HFF-Myc (cell line): ENCODE results near the gene HK2.

Experiments
- DNase-seq: peaks from one replicate; pipeline ENCODE4 v3.0.0-alpha.2; 2011; ENCODE audit warnings: low read depth; ENCODE audit errors: extremely low read depth
- H3K4me3 ChIP-seq: replicated peaks from 2 replicates; pipeline ENCODE4 v1.5.1; 2011; ENCODE audit warnings: low read depth, mild to moderate bottlenecking, control low read depth, low read length
- TF ChIP-seq, protein P1 (sequence below): IDR thresholded peaks from 2 replicates; pipeline ENCODE4 v1.5.1; 2012; ENCODE audit warnings: mild to moderate bottlenecking, low read depth, low read length, control low read depth; ENCODE audit errors: missing control alignments

The HK2 gene

DNA sequence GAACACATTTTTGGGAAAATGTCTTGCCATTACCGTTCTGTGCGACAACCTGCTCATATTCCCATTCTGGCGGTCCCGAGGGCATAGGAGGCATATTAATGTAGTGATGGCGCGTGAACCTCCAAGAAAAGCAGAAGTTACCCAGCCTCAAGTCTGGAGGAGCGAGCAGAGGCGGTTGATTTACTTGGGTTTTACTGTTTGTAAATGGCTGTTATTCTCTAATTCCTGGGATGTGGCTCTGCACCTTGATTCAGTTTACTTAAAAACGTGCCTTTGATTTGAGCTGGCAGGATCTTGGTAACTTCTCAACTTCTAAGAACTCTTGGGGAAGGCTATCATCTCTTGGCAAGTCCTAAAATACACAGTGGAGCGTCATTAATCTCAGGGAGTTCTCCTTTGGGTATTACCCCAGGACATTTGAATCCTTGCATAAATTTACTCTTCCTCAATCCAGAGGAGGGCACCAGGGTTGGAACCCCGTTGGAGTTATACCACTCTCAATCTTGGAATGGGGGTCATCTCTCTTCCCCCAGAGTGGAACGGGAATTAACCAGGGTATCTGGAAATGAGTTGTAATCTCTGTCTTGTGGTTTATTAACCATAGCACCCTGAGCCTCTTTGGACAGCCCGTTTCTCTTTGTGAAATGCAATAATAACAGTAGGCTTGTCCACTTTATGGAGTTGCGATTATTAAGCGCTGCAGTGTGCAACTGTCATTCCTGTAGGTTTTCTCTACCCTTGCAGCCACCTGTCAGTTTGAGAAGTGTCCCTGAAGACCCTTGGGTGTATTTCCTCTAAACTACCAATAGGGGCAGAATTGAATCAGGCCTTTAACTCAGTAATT, 2.1 kb downstream of the HK2 start:
- TF ChIP-seq, protein P1, sequence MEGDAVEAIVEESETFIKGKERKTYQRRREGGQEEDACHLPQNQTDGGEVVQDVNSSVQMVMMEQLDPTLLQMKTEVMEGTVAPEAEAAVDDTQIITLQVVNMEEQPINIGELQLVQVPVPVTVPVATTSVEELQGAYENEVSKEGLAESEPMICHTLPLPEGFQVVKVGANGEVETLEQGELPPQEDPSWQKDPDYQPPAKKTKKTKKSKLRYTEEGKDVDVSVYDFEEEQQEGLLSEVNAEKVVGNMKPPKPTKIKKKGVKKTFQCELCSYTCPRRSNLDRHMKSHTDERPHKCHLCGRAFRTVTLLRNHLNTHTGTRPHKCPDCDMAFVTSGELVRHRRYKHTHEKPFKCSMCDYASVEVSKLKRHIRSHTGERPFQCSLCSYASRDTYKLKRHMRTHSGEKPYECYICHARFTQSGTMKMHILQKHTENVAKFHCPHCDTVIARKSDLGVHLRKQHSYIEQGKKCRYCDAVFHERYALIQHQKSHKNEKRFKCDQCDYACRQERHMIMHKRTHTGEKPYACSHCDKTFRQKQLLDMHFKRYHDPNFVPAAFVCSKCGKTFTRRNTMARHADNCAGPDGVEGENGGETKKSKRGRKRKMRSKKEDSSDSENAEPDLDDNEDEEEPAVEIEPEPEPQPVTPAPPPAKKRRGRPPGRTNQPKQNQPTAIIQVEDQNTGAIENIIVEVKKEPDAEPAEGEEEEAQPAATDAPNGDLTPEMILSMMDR: peak; percentile 71
- DNase-seq: no peak
- H3K4me3 ChIP-seq: peak overlapping the region; percentile 87

DNA sequence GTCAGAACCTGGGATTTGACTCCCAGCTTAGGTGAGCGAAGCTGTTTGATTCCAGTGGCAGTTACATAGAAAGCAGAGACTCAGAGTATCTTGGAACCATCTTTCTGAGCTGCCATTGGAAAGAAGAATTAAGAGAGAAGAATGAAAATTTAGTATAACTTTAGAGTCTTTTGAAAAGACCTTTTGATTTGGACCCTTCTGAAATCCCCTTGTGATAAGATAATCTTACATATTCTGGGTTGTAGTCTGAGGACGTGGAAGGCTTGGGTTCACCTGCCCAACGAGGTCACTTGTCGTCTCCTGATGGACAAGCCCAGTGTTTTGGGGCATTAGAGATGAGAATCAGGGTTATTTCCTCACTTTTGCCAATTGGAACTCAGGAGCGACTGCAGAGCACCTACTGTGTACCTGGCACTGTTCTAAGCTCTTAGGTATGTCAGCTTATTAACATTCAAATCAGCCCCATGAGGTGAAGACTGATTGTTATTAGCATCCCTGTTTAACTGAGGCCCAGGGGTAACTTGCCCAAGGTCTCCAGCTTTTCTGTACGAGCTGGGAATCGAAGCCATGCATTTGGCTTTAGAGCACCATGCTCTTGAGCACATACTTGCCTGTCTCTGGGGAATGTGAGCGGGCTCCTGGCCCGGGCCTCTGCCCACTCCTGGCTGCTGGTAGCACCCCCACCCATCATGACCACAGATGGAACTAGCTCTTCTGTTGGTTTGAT, 2.9 kb downstream of the HK2 start:
- H3K4me3 ChIP-seq: peak overlapping the region; percentile 87
- TF ChIP-seq, protein P1: no peak
- DNase-seq: no peak

DNA sequence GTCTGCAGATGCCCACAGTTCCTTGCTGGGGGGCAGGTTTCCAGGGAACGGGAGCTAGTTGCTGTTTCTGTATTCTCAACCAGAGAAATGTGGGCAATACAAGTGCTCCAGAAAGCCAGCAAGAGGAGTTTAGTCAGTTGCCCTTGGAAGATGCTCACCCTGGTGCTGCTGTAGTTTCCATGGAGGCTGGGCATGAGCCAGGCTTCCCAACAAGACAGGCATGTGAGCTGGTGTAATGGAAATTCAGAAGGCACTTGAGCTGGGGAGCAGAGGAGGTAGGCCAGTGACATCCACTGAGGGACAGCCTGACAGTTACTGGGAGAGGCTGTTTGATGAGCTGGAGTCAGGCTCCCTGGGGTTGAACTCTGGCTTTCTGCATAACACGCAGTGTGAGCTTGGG, 7.7 kb downstream of the HK2 start:
- no peak overlapping the region for H3K4me3 ChIP-seq
- TF ChIP-seq, protein P1: no peak
- no peak for DNase-seq

GRCh38 chr2:74843433-74843832, 9.5 kb downstream of the HK2 start:
- H3K4me3 ChIP-seq: no peak overlapping the region
- TF ChIP-seq, protein P1: no peak
- no peak for DNase-seq

DNA sequence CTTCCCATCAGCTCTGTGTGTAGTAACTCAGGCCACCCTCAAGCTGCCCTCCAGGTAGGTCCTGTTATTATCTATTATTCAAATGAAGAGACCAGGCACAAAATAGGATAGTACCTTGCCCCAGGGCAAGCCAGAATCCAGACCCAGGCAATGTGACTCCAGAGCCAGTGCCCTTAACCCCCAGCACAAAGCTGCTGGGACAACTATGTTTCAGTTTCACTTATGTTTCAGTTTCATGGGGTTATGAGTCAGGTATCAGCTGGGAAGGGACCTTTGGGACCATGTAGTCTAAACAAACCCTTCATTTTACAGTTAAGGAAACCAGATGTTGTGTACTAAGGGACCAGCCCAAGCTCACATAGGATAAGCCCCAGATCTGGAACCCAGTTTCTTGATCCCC, 10.0 kb downstream of the HK2 start:
- no peak overlapping the region for H3K4me3 ChIP-seq
- no peak for DNase-seq
- TF ChIP-seq, protein P1: no peak

DNA sequence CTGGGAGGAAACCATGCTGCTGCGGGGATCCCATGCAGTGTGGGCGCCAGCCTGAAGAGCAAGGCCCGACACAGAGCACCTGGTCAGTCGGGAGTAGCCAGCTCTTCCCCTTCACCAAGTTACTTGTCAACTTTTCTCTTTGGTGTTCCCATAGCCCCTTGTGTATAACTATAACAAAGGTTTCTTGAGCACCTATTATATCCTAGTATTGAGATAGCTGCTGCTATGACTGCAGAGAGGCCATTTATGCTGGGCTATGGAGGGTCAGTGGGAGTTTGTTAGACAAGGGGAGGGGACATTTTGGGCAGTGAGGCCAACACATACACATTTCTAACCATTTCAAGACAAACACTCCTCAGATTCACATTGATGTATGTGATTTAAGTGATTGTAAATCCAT, 10.8 kb downstream of the HK2 start:
- TF ChIP-seq, protein P1: no peak
- no peak overlapping the region for H3K4me3 ChIP-seq
- no peak for DNase-seq
